ENCODE data around the gene ATCAY.
"Not testable (repeated sequence)": the region's sequence is repeated elsewhere in the genome, so short reads cannot be mapped to it uniquely, and the experiment has no call there.

Gene ATCAY

GRCh38 chr19:3950871-3951861 is 70.7 kb downstream of the ATCAY start:
- no peak for DNase-seq

- not testable (repeated sequence) for DNase-seq
Observed at GRCh38 chr19:3952755-3953276, 72.3 kb downstream of the ATCAY start.

GRCh38 chr19:3954107-3954506 is 73.6 kb downstream of the ATCAY start:
- DNase-seq, result no peak

GRCh38 chr19:3955276-3955675 is 74.8 kb downstream of the ATCAY start:
- DNase-seq, result not testable (repeated sequence)

DNA sequence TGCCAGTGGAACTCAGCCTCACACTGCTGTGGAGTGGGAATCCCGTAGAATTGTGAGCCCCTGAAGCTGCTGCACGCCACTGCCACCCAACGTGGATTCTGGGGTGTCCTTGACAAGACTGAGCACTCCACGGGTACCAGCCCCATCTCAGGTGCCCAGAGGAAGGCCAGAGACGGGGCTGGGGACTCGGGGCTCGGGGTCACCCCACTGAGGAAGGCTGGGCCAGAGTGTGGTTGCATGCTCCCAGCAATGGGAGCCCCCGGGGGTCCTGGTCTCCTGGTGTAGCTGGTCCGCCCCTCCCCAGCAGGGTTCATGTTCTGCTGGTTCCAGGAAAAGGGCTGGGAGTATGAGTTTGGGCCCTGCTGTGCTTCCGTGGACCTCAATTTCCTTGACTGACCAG is 75.2 kb downstream of the ATCAY start:
- no peak for DNase-seq

DNA sequence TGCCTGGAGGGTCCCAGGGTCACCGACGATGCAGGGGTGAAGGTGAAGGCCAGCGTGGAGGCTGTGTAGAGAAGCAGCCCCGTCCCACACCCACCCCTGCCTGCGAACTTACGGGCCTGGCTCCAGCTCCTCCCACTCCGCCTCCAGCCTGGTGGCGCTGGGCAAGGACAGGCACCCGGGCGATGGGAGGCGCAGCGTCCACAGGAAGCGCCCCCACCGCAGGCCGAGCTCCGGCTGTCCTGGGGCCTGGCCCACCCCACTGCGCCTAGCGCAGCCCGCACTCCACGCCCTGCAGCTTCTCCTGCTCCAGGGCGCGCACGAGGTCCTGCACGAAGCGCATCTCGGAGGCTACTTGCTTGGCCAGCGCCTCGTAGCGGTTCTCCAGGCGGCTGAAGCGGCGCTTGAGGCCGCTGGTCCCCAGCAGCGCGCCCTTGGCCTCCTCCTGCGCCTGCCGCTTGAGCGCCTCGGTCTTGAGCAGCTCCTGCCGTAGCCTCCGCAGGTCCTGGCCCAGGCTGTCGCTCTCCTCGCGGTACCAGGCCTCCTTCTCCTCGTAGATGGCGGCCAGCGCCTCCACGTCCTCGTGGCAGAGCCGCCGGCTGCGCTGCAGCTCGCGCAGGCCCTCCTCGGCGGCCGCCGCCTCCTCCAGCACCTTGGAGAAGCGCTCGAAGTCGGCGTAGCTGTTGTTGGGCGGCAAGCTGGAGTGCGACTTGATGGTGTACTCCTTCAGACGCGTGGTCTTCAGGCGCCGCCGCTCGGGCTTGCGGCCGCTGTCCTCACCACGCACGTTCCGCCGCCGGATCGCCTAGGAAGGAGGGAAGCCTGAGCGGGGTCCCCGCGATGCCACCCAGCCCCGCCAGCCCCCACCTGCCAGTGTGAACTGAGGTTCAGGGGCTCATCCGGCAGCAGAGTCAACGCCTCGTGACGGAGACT is 78.6 kb downstream of the ATCAY start:
- DNase-seq, result no peak

DNA sequence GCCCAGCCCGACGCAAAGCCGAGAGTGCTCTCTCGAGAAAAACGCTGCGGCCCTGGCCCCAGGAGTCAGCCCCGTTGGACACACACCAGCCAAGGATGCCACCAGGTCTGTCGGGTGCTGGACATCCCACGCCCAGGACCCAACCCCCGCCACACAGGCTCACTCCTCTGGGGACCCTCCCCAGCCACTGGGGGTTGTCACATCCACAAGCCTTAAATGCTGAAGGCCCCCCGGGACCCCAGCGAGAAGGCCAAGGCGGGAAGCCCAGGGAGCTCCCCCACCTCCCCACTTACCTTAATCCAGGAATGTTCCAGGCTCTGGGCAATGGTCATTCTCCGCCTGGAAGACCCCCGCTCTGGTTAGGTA is 79.3 kb downstream of the ATCAY start:
- no peak for DNase-seq

GRCh38 chr19:3961007-3961406 is 80.5 kb downstream of the ATCAY start:
- DNase-seq, result no peak

DNA sequence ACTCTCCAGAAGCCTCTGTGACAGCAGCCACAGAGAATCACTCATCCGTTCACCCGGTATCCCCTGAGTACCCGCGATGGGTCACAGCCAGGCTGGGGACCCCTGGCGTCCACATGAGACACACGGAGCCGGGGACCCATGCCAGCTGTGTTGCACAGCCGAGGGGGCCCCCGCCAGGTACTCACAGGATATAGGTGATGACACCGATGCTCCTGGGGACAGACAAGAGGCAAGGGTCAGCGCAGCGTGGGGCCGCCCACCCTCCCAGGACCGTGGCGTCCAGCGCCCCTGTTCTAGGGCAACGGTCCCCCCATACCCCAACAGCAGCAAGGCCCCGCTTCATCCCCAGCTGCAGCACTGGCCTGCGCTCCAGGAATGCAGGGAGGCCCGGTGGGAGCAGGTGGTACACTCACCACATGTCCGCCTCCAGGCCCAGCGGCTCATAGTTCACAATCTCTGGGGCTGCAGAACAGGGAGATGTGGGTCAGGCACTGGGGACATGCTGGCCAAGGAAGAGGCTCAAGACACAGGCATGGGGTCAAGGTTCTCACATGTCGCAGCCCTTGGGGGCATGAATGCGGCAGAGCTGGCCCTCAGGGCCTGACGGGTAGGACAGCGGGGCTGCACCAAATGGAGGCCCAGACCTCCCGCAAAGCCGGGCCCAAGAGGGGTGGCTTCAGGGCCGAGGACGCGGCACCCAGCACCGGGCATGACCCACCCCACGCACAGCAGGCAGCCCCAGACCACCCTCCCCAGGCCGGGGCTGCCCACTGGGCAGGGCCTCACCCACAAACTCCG is 83.2 kb downstream of the ATCAY start:
- no peak for DNase-seq

DNA sequence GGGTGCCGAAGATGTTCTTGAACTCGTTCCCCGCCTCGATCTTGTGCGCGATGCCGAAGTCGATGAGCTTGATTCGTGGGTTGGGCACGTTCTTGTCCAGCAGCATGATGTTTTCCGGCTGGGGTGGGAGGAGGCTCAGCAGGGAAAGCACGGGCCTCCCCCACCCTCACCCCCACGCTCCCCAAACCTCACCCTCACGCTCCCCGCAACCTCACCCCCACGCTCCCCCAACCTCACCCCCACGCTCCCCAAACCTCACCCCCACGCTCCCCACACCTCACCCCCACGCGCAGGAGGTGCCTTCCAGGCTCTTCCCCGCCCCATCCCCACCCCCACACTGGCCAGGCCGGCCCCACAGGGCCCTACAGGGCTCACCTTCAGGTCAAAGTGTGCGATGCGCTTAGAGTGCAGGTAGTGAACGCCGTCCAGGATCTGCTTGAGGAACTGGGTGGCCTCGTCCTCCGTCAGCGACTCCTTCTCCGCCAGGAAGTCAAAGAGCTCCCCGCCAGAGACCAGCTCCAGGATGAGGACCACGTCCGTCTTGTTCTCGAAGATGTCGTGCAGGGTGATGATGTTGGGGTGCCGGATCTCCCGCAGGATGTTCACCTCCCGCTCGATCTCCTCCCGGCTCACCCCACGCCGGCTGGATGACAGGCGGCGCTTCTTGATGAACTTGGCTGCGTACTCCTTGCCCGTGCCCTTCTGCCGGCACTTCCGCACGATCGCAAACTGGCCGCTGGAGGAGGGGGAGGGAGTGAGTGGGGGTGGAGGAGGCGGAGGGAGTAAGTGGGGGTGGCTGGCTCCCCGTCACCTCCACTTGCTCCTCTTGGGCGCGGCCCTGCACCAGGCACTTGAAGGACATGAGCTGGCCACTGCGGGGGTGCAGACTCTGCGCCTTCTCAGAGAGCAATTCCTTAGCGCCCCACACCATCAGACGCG is 84.0 kb downstream of the ATCAY start:
- no peak for DNase-seq

- DNase-seq, result no peak
Observed at GRCh38 chr19:3966051-3967017, 85.8 kb downstream of the ATCAY start.

GRCh38 chr19:3967983-3968382 is 87.5 kb downstream of the ATCAY start:
- not testable (repeated sequence) for DNase-seq

DNA sequence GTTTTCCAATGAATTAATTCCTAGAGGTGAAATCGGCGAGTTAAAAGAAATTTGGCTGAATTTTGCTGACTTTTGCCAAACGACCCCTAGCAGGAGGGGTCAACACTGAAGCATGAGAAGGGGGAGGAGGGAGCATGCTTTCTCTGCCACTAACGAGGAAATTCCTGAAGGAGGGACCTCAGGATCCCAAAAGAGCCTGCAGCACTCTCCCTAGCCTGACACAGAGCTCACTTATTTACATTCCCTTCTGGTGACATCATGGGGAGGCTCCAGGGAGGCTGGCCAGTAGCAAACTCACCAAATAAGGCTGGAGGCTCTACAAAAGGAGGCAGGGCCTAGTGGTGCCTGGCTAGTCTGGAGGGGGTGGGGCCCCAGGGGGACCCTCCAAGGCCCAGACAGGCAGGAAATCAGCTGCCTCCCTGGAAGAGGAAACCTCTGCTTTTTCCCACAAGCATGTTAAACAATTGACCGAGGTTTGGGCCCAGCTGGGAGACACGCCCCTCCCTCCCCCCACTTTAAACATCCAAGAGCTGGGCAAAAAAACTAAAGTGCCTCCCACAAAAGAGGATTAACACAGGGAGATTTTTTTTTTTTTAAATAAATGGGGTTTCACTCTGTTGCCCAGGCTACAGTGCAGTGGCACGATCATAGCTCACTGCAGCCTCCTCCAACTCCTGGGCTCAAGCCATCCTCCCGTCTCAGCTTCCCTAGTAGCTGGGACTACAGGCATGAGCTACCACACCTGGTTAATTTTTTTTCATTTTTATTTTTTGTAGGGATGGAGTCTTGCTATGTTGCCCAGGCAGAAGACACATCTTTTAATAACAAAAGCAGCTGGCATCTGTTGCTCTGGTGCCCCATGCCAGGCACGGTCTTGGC is 88.3 kb downstream of the ATCAY start:
- DNase-seq, result peak; percentile 100

GRCh38 chr19:3969435-3970312 is 89.2 kb downstream of the ATCAY start:
- DNase-seq, result peak; percentile 91

- no peak for DNase-seq
Observed at GRCh38 chr19:3970313-3970807, 89.9 kb downstream of the ATCAY start.

- peak; percentile 98 for DNase-seq
Observed at GRCh38 chr19:3970808-3971598, 90.5 kb downstream of the ATCAY start, which contains the start of gene DAPK3. DAPK3 (minus strand) TSS chr19:3971099; CDS start chr19:3969735, 1,364 bp downstream.

GRCh38 chr19:3975144-3975543 is 94.7 kb downstream of the ATCAY start:
- no peak for DNase-seq
